ENCODE measurements around the gene SPATA13.

SPATA13 gene

DNA sequence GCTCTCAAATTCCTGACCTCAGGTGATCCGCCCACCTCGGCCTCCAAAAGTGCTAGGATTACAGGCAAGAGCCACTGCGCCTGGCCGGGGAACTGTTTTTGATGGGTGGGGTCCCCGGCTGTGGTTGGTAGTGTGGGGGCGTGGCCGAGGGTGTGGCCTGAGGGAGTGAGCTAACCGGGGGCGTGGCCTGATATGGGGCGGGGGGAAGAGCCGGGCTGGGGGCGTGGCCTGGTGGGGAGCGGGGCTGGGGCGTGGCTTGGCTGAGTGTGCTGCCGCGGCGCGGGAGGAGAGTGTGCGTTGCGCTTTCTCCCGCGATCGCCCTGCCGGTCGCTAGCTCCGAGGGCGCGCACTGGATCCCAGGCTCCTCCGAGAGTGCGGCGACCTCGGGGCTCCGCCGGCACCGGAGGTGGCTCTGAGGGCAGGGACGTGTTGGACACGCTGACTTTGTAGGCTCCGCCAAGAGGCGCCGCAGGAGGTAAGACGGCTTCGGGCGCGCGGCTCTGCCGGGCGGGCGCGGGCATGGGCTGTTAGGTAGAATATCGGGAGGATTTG is at the start of gene SPATA13:
Gene SPATA13, plus strand, starts transcription at position 263 of the 552 bp plus-strand sequence. CDS start 62,210 bp downstream, outside the sequence.
- TF ChIP-seq GATA2 (IDR thresholded peaks at IDR 0.05; ENCODE audit: low read depth, low read length) (no peak), GATA3 (IDR thresholded peaks at IDR 0.05; ENCODE audit: low read depth, low read length) (no peak)

DNA sequence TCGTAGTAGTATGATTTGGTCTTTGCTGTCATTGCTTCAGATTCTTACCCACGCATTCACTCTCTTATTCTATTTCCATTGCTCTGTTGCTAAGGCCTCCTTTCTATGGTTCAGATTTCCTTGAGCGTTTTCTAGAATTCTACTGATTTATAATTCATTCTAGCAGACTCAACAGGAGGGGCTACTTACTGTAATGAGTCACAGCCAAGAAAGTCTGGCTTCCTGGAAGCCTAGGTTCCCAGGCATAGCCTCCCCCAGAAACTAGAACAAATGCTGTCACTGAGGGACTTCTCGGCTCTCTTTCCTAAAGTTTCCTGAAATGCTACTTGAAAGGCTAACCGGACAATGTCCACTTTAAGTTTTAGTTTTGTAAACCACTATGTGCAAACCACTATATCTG is 47.7 kb upstream of the SPATA13 start:
- TF ChIP-seq GATA2 (IDR thresholded peaks at IDR 0.05; ENCODE audit: low read depth, low read length) (no peak), GATA3 (IDR thresholded peaks at IDR 0.05; ENCODE audit: low read depth, low read length) (no peak)

DNA sequence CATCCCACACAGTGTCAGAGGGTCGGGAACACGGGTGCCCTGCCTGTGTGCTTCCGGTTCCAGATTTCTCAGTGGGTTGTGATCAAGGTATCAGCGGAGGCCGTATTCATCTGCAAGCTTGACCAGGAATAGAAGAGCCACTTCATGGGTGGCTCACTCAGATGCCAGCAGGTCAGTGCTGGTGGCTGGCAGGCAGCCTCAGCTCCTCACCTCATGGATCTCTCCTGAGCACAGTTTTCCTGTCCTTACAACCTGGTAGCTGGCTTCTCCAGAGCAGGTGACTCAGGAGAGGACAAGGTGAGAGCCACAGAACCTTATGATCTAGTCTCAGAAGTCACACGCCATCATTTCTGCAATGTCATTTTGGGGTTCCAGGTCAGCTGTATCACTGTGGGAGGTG is 44.8 kb upstream of the SPATA13 start:
- TF ChIP-seq GATA2 (IDR thresholded peaks at IDR 0.05; ENCODE audit: low read depth, low read length) (no peak), GATA3 (IDR thresholded peaks at IDR 0.05; ENCODE audit: low read depth, low read length) (no peak)

DNA sequence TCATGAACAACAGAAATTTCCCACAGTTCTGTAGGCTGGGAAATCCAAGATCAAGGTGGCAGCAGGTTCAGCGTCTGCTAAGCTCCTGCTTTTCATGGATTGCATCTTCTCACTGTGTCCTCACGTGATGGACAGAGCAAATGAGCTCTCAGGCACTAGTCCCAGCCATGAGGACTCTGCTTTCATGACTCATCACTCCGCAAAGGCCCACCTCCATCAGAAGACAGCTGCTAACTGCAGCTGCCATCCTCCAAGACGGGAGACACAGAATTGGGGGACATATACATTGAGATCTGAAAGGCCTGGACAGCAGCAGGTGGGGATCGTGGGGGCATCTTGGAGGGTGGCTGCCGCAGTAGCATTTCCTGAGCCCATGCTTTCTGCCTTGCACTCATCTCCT is 44.4 kb upstream of the SPATA13 start:
- TF ChIP-seq GATA3 (IDR thresholded peaks at IDR 0.05; ENCODE audit: low read depth, low read length) (no peak), GATA2 (IDR thresholded peaks at IDR 0.05; ENCODE audit: low read depth, low read length) (no peak)

DNA sequence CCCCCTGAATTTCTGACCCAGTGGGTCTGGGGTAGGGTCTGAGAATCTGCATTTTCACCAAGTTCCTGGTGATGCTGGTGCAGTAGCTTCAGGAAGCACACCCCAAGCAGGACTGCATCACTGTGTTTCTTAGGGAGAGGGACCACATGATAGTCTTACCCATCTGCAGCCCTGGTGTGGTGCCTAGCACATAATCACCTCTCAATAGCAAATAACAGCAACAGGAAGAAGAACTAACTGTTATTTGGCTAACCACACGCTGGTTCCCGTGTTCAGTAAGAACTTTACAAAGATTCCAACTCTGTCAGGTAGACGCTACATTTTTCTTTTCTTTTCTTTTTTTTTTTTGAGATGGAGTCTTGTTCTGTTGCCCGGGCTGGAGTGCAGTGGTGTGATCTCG is 41.9 kb upstream of the SPATA13 start:
- TF ChIP-seq GATA2 (IDR thresholded peaks at IDR 0.05; ENCODE audit: low read depth, low read length): no peak
- TF ChIP-seq GATA3 (IDR thresholded peaks at IDR 0.05; ENCODE audit: low read depth, low read length): no peak

DNA sequence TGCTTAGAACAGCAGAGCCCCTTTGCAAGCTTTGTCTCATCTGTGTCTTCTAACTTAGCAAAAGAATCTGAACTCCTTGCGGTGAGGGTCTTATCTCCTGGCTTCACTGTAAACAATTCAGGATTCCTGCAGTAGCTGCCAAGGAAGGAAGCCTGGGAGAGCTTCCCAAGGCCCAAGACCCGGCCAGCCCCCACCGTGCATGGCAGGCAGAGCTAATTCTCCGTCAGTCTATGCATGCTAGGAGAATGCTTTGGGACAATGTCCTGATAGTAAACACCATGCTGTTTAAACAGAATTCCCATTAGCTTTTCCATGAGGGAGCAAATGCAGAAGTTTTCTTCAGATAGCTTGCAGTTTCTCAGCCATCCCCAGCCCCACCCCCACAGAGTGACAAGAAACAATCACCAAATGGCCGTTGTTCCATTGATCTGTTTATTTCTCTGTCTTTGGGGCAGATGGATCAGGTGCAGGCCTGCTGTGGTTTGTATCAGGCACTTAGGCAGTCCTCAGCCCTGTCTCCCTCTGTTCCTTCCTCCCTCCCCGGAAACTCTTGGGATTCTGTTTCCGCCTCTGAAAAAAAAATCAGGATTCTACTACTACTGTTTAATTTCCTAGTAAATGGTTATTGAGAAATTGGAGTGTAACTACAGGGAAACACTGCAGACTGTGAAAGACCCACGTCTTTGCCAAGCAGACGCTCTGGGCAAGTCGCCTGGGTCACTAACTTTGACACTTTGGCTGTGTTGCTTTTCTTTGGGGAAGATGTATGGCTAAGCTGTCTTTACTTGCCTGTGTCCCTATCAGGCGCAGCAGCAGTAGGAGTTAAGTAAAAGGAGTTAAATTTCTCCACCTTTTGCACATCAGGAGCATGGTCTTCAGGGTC is 40.7 kb upstream of the SPATA13 start:
- no peak for TF ChIP-seq GATA2 (IDR thresholded peaks at IDR 0.05; ENCODE audit: low read depth, low read length)
- TF ChIP-seq GATA3 (IDR thresholded peaks at IDR 0.05; ENCODE audit: low read depth, low read length): no peak

DNA sequence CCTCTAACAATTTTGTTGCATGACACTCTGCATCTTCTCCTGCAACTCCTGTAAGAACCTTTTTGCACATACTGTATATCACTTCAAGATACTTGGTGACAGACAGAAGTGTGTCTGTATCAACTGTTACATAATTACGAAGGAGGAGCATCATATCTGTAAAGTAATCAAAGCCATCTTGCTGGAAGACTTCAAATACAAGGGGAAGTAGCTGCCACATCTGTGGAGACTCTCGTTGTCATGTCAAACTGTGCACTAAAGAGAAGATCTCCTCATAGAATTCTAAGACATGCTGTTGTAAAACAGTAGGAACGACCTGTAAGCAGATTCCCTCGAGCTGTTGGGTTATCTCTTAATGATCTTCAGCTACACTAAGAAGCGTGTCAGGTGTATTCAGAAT is 38.0 kb upstream of the SPATA13 start:
- TF ChIP-seq GATA2 (IDR thresholded peaks at IDR 0.05; ENCODE audit: low read depth, low read length) (no peak), GATA3 (IDR thresholded peaks at IDR 0.05; ENCODE audit: low read depth, low read length) (no peak)

DNA sequence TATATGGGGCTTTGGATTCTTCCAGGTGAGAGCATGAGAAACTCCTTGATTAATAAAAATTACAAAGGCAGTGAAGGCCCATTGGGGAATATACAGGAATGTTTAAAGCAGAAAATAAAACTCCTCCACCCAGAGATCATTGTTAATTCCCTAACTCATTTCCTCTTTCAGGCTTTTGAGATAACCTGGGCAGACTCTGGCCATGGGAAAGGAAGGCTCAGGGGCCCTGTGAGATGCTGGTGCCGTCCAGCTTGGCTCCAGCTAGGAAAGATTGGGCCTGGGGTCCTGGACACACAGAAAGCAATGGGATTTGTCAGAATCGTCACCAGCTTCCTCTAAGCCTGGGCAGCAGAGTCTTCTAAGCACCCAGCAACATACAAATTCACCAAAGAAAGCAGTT is 36.8 kb upstream of the SPATA13 start:
- no peak for TF ChIP-seq GATA3 (IDR thresholded peaks at IDR 0.05; ENCODE audit: low read depth, low read length)
- TF ChIP-seq GATA2 (IDR thresholded peaks at IDR 0.05; ENCODE audit: low read depth, low read length): no peak

DNA sequence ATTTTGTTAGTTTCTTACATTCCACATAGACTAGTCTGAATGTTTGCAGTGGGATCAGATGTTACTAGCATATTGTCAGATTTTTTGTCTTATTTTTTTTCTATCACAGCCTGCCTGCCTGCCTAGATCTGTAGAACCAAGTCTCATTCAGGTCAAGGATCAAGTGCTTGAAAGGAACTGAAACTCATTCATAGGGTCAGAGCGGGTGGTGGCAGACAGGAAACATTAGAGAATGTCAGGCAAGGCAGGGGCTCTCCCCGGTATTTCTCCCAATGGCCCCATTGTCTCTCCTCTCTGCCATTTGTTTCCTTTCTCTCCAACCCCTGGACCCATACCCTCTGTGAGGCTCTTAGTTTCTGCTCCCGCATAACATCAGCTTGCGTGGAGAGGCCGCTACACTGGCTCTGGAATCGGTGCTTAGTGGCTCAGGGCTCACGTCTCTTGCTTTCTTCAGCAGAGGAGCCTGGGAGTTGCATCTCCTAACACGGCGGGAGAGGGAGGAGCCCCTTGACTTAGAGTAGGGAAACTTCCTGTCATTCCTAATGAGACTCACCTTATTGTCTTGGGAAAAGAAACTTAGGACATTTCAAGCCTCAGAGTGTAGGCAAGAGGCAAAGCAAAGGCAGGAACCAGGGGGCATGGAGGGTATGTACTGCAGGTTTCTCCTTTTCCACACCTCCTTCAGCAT is 35.6 kb upstream of the SPATA13 start:
- TF ChIP-seq GATA2 (IDR thresholded peaks at IDR 0.05; ENCODE audit: low read depth, low read length) (no peak), GATA3 (IDR thresholded peaks at IDR 0.05; ENCODE audit: low read depth, low read length) (no peak)

DNA sequence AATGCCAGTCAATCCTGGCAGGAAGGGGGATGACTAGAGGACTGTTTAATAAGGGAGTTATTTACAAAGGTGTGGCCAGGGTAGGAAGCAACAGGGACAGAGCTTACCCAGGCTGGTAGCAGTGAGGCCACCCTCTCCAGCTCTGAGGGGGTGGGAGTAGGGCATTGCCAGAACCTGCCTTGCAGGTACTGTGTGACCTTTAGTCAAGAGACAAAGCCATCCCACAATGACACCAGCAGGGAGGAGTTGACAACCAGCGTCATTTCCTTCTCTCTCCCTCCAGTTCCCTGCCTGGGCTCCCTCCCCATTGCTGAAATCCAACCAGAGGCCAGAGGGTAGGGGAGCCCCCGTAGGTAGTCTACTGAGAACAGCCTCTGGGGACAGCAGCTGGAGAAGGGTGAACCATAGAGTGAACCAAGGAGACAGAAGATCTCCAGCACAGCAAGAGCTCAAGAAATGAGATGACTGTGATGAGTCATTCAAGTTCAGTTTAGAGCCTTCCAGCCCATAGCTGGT is 33.3 kb upstream of the SPATA13 start:
- TF ChIP-seq GATA3 (IDR thresholded peaks at IDR 0.05; ENCODE audit: low read depth, low read length): no peak
- TF ChIP-seq GATA2 (IDR thresholded peaks at IDR 0.05; ENCODE audit: low read depth, low read length): no peak

DNA sequence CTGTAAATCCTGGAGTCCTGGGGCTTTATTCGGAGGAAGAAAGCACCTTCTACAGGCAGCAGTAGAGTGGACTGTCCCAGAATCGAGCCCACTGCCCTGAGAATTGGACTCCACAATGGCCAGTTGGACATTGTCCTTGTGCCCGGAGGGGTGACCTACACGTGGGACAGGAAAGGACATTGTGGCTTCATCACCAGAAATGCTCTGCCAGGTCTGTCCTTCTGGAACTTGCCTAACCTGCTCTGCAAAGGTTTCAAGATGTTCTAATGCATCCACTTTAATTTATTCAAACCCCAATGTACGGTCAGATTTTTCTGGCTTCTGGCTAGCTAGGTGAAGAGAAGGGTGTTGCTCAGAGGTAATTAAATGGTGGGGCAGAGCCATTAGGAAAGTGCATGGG is 32.4 kb upstream of the SPATA13 start:
- TF ChIP-seq GATA3 (IDR thresholded peaks at IDR 0.05; ENCODE audit: low read depth, low read length): no peak
- no peak for TF ChIP-seq GATA2 (IDR thresholded peaks at IDR 0.05; ENCODE audit: low read depth, low read length)

DNA sequence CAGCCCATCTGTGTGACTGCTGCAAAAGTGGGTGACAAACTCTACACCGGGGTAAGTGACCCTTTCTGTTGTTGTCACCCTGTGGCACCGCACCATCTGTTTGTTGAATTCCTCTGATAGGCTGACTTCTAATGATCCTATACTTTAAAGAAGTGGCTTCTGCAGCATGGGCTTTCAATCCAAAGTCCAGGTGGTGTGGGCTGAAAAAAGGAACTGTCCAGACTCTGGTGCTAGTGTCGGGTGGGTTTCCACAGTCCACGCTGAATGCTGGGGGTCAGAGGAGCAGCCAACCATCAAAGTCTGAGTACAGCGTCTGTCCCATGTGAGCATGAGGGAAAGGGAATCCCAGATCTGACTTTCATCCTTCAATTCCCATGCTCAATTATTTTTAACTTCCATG is 31.6 kb upstream of the SPATA13 start:
- TF ChIP-seq GATA2 (IDR thresholded peaks at IDR 0.05; ENCODE audit: low read depth, low read length) (no peak), GATA3 (IDR thresholded peaks at IDR 0.05; ENCODE audit: low read depth, low read length) (no peak)

DNA sequence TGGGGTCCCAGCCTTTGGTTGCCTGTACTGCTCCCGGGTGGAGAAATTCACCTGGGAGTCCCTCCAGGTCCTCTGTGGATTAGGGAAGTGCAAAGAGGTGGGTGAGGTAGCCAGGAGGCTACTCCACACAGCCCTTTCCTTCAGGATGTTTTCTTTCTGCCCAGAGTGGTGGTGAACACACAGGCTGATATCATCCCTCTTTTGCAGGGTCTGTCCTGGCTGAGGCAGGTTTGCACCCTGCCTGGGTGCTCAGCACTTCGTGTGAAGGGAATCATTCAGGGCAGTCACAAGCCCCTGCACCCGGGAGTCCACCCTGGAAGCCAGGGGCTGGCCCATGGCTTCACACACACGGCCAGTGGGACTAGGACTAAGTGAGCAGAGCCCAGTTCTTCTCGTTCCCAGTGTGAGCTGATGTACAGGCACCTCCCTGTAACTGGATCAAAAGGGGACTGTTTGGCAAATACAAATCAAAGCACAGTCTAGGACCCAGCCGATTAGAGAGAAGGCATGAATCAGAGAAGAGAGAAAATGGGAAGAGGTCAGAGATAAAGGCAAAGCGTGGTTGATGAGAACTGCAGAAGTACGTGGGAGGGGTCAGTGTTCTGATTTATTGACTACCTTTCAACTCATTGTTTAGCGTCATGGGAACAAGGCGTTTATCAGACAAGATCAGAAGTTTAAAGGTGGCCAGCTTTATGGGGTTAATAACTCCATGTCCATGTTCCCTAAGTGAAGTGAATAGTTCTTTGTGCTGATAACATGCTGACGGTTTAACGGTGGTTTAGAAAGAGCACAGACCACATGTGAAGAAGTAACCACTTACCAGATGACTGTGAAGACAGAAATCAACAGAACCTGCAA is 30.4 kb upstream of the SPATA13 start:
- TF ChIP-seq GATA2 (IDR thresholded peaks at IDR 0.05; ENCODE audit: low read depth, low read length) (no peak), GATA3 (IDR thresholded peaks at IDR 0.05; ENCODE audit: low read depth, low read length) (no peak)

DNA sequence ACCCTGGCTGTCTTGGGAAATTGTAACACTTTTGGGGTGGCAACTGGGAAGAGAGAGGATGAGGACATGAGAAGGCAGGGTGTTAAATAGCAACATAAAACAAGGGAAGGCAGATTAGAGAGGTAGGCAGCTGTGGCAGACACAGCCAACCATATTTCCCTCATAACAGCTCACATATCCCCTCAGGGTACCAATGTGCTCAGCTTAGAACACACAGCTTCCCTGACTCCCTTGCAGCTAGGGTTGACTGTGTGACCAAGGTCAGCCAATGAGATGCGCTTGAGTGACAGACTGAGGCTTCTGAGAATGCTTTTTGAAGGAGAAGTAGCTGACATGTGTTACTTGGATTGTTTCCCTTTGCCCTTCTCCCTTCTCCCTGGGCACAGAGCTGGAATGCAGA is 28.8 kb upstream of the SPATA13 start:
- TF ChIP-seq GATA2 (IDR thresholded peaks at IDR 0.05; ENCODE audit: low read depth, low read length) (no peak), GATA3 (IDR thresholded peaks at IDR 0.05; ENCODE audit: low read depth, low read length) (no peak)

Measured in SH-SY5Y (cell line).